Progenitor cell of endocrine pancreas (in vitro differentiated cells): ENCODE measurements around the gene S100G. TPM values are rescaled to one million over a fixed set of nuclear protein-coding genes. Genes with fewer than 3 reads are reported as not detected.

Source experiments
- DNase-seq: peaks from one replicate; pipeline ENCODE4 v3.0.0; 2021; ENCODE audit warnings: low spot score; ENCODE audit not compliant: unreplicated experiment
- H3K27ac Mint-ChIP-seq: 2 replicates; pipeline ENCODE4 v1.8.0; 2021; ENCODE audit warnings: mild to moderate bottlenecking, moderate library complexity, mixed read lengths
- H3K27me3 Mint-ChIP-seq: 2 replicates; pipeline ENCODE4 v1.8.0; 2021; ENCODE audit warnings: mixed read lengths
- H3K36me3 Mint-ChIP-seq: 2 replicates; pipeline ENCODE4 v1.8.0; 2022; ENCODE audit warnings: mixed read lengths; ENCODE audit not compliant: insufficient read depth
- H3K4me1 Mint-ChIP-seq: 2 replicates; pipeline ENCODE4 v1.8.0; 2021; ENCODE audit warnings: low read depth, mixed read lengths
- H3K4me3 Mint-ChIP-seq: 2 replicates; pipeline ENCODE4 v1.8.0; 2021; ENCODE audit warnings: low read depth, mild to moderate bottlenecking, moderate library complexity, mixed read lengths
- H3K9me3 Mint-ChIP-seq: 2 replicates; pipeline ENCODE4 v1.8.0; 2021; ENCODE audit warnings: low read depth, mixed read lengths
- total RNA-seq: library from RNA; stranded (reverse); gene quantifications from 2 replicates; pipeline ENCODE4 v1.2.1, GENCODE V29; 2021
- TF ChIP-seq, protein P1 (sequence below): fragments of 200-600 bp; sonication (generic); IDR thresholded peaks from one replicate; pipeline ENCODE4 v1.5.0; 2021; ENCODE audit warnings: antibody characterized with exemption, mild to moderate bottlenecking; ENCODE audit not compliant: unreplicated experiment

The S100G gene
- total RNA-seq, 1 donor from 2014 or later, result not detected

DNA sequence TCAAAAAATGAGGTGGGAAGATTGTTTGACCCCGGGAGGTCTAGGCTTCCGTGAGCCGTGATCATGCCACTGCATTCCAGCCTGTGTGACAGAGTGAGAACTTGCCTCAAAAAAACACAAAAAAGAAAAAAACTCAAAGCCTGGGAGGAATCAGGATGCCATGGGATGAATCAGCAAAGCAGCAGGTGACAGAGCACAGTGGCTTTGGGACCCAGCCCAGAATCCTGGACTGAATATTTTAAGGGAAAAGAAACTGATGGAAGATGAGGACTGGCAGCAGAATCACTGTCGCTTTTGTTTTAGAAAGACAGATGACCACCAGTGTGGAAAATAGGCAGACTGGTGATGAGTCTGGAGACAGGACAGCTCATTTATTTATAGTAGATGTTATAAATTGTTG lies 16.6 kb downstream of the S100G start:
- TF ChIP-seq, protein P1, sequence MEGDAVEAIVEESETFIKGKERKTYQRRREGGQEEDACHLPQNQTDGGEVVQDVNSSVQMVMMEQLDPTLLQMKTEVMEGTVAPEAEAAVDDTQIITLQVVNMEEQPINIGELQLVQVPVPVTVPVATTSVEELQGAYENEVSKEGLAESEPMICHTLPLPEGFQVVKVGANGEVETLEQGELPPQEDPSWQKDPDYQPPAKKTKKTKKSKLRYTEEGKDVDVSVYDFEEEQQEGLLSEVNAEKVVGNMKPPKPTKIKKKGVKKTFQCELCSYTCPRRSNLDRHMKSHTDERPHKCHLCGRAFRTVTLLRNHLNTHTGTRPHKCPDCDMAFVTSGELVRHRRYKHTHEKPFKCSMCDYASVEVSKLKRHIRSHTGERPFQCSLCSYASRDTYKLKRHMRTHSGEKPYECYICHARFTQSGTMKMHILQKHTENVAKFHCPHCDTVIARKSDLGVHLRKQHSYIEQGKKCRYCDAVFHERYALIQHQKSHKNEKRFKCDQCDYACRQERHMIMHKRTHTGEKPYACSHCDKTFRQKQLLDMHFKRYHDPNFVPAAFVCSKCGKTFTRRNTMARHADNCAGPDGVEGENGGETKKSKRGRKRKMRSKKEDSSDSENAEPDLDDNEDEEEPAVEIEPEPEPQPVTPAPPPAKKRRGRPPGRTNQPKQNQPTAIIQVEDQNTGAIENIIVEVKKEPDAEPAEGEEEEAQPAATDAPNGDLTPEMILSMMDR, result no peak
- Mint-ChIP-seq H3K27ac (peak overlapping the region; percentile 6), H3K9me3 (no peaks in the 10 kb centered on the region), H3K36me3 (peaks cover 43% of the 10 kb centered on the region), H3K4me3 (no peak overlapping the region), H3K4me1 (peaks cover 16% of the 10 kb centered on the region), H3K27me3 (no peaks in the 10 kb centered on the region)
- no peak for DNase-seq

GRCh38 chrX:16671005-16671404 lies 21.0 kb downstream of the S100G start:
- no peaks in the 10 kb centered on the region for H3K27me3 Mint-ChIP-seq
- DNase-seq, result no peak
- no peaks in the 10 kb centered on the region for H3K9me3 Mint-ChIP-seq
- H3K4me3 Mint-ChIP-seq, result no peak overlapping the region
- peaks cover 39% of the 10 kb centered on the region for H3K36me3 Mint-ChIP-seq
- H3K27ac Mint-ChIP-seq, result no peak overlapping the region
- TF ChIP-seq, protein P1, result peak; percentile 59
- H3K4me1 Mint-ChIP-seq, result peaks cover 2% of the 10 kb centered on the region

DNA sequence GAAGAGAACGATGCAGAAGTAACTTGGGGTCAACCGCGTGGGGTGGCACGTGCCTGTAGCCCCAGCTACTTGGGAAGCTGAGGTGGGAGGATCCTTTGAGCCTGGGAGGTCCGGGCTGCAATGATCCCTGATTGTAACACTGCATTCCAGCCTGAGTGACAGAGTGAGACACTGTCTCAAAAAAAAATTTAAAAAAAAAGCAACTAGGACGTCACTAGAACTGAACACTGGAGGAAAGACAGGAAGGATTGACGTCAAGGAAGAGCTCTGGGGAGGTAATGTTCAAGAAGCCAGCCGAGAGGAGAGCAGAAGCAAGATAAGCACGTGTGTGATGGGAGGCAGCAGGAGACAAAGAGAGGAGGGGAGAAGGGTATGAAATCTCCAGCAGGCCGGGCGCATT lies 28.7 kb downstream of the S100G start:
- H3K4me3 Mint-ChIP-seq, result no peak overlapping the region
- no peak for DNase-seq
- TF ChIP-seq, protein P1, result no peak
- H3K27me3 Mint-ChIP-seq, result no peaks in the 10 kb centered on the region
- H3K27ac Mint-ChIP-seq, result peak overlapping the region; percentile 14
- no peaks in the 10 kb centered on the region for H3K4me1 Mint-ChIP-seq
- H3K36me3 Mint-ChIP-seq, result peaks cover 38% of the 10 kb centered on the region
- no peaks in the 10 kb centered on the region for H3K9me3 Mint-ChIP-seq

- peaks cover 32% of the 10 kb centered on the region for H3K36me3 Mint-ChIP-seq
- TF ChIP-seq, protein P1, result no peak
- no peak overlapping the region for H3K4me3 Mint-ChIP-seq
- H3K4me1 Mint-ChIP-seq, result no peaks in the 10 kb centered on the region
- H3K27ac Mint-ChIP-seq, result no peak overlapping the region
- no peaks in the 10 kb centered on the region for H3K27me3 Mint-ChIP-seq
- no peaks in the 10 kb centered on the region for H3K9me3 Mint-ChIP-seq
- no peak for DNase-seq
These were observed 33.2 kb downstream of the S100G start for GRCh38 chrX:16683007-16683664.

GRCh38 chrX:16687514-16687913 lies 37.6 kb downstream of the S100G start:
- no peaks in the 10 kb centered on the region for H3K27me3 Mint-ChIP-seq
- H3K27ac Mint-ChIP-seq, result no peak overlapping the region
- H3K36me3 Mint-ChIP-seq, result peaks cover 39% of the 10 kb centered on the region
- H3K9me3 Mint-ChIP-seq, result no peaks in the 10 kb centered on the region
- TF ChIP-seq, protein P1, result no peak
- no peaks in the 10 kb centered on the region for H3K4me1 Mint-ChIP-seq
- H3K4me3 Mint-ChIP-seq, result no peak overlapping the region
- DNase-seq, result no peak
